ENCODE results near the gene GABRB3. TPM values are rescaled to one million over a fixed set of nuclear protein-coding genes. Genes with fewer than 3 reads are reported as not detected.

Gene GABRB3
- polyA plus RNA-seq, 1 donor (not counting 4 experiments of a cell fraction or from before 2014, with no cell fraction given), result 0.81 TPM

- H3K9ac ChIP-seq (ENCODE audit: control insufficient read depth, extremely low read depth, insufficient read depth, low read length), result no peak overlapping the region
- H3K27me3 ChIP-seq (ENCODE audit: control insufficient read depth, extremely low read depth, insufficient read depth, low read length), result no peaks in the 10 kb centered on the region
- no peak overlapping the region for H3K4me2 ChIP-seq (ENCODE audit: control insufficient read depth, extremely low read depth, insufficient read depth, low read depth, low read length)
- H2AFZ ChIP-seq (ENCODE audit: control insufficient read depth, low read length), result no peak overlapping the region
- no peak for DNase-seq (ENCODE audit: low read depth, low spot score)
- H3K9me3 ChIP-seq (ENCODE audit: control insufficient read depth, low read depth, low read length), result peaks cover 14% of the 10 kb centered on the region
- no peak overlapping the region for H3K27ac ChIP-seq (ENCODE audit: control insufficient read depth, insufficient read depth, low read length)
- no peaks in the 10 kb centered on the region for H3K79me2 ChIP-seq (ENCODE audit: control insufficient read depth, insufficient read depth, low read length)
- no peaks in the 10 kb centered on the region for H4K20me1 ChIP-seq (ENCODE audit: control insufficient read depth, extremely low read depth, insufficient read depth, low read length)
- no peak for FAIRE-seq
- H3K36me3 ChIP-seq (ENCODE audit: control insufficient read depth in 2 of 2, extremely low read depth in 1 of 2, insufficient read depth in 2 of 2, low read length in 2 of 2), result no peaks in the 10 kb centered on the region
- no peak overlapping the region for H3K4me3 ChIP-seq (ENCODE audit: control insufficient read depth in 2 of 3, extremely low read depth in 1 of 3, insufficient read depth in 2 of 3, low read depth in 1 of 3, low read length in 3 of 3)
- dilution Hi-C loops (cut with MboI; ENCODE audit: extremely low pct_ligation_motif_present, low sequenced_read_pairs), result no loop called here
- TF ChIP-seq CTCF (optimal IDR thresholded peaks at IDR 0.05 in 1 of 3, IDR thresholded peaks at IDR 0.05 in 1 of 3, conservative IDR thresholded peaks at IDR 0.05 in 1 of 3; ENCODE audit: extremely low read depth in 1 of 3, insufficient read depth in 2 of 3, low read length in 3 of 3) (no peak), EZH2 (IDR thresholded peaks at IDR 0.05; ENCODE audit: low read length) (no peak)
- no peaks in the 10 kb centered on the region for H3K9me1 ChIP-seq (ENCODE audit: control insufficient read depth, extremely low read depth, insufficient read depth, low read length)
- no peaks in the 10 kb centered on the region for H3K4me1 ChIP-seq (ENCODE audit: control insufficient read depth, extremely low read depth, insufficient read depth, low read length)
Observed at GRCh38 chr15:26516102-26516980, 256.5 kb downstream of the GABRB3 start.

- Histone ChIP-seq H3K27me3 (ENCODE audit: control insufficient read depth, extremely low read depth, insufficient read depth, low read length) (no peaks in the 10 kb centered on the region), H4K20me1 (ENCODE audit: control insufficient read depth, extremely low read depth, insufficient read depth, low read length) (no peaks in the 10 kb centered on the region), H3K4me1 (ENCODE audit: control insufficient read depth, extremely low read depth, insufficient read depth, low read length) (no peaks in the 10 kb centered on the region), H3K27ac (ENCODE audit: control insufficient read depth, insufficient read depth, low read length) (no peak overlapping the region), H3K9ac (ENCODE audit: control insufficient read depth, extremely low read depth, insufficient read depth, low read length) (no peak overlapping the region), H3K4me2 (ENCODE audit: control insufficient read depth, extremely low read depth, insufficient read depth, low read depth, low read length) (no peak overlapping the region), H2AFZ (ENCODE audit: control insufficient read depth, low read length) (no peak overlapping the region), H3K4me3 (ENCODE audit: control insufficient read depth in 2 of 3, extremely low read depth in 1 of 3, insufficient read depth in 2 of 3, low read depth in 1 of 3, low read length in 3 of 3) (no peak overlapping the region), H3K9me3 (ENCODE audit: control insufficient read depth, low read depth, low read length) (no peaks in the 10 kb centered on the region), H3K79me2 (ENCODE audit: control insufficient read depth, insufficient read depth, low read length) (no peaks in the 10 kb centered on the region), H3K9me1 (ENCODE audit: control insufficient read depth, extremely low read depth, insufficient read depth, low read length) (no peaks in the 10 kb centered on the region), H3K36me3 (ENCODE audit: control insufficient read depth in 2 of 2, extremely low read depth in 1 of 2, insufficient read depth in 2 of 2, low read length in 2 of 2) (no peaks in the 10 kb centered on the region)
- DNase-seq (ENCODE audit: low read depth, low spot score) (no peak), FAIRE-seq (no peak)
- TF ChIP-seq CTCF (optimal IDR thresholded peaks at IDR 0.05 in 1 of 3, IDR thresholded peaks at IDR 0.05 in 1 of 3, conservative IDR thresholded peaks at IDR 0.05 in 1 of 3; ENCODE audit: extremely low read depth in 1 of 3, insufficient read depth in 2 of 3, low read length in 3 of 3) (no peak), EZH2 (IDR thresholded peaks at IDR 0.05; ENCODE audit: low read length) (no peak)
- dilution Hi-C loops (cut with MboI; ENCODE audit: extremely low pct_ligation_motif_present, low sequenced_read_pairs), result no loop called here
Observed at GRCh38 chr15:26504009-26504408, 268.9 kb downstream of the GABRB3 start.

Other genes with a start within 250 kb of the GABRB3 start
- gene GABRA5, start 94.0 kb upstream of the GABRB3 start, polyA plus RNA-seq, result 0.03 TPM in 1 of 3 replicates, not detected in the others
- not detected in 3 replicates for gene GABRG3, start 198.1 kb upstream of the GABRB3 start, polyA plus RNA-seq